D721Med (cell line): Measurements from ENCODE around the gene MEF2C.

ENCODE experiments used
- DNase-seq: peaks from one replicate; pipeline ENCODE4 v3.0.0; 2011; ENCODE audit warnings: low spot score; ENCODE audit not compliant: insufficient read length
- FAIRE-seq: peaks from 2 replicates; lab custom pipeline; 2011; peaks lifted over from hg19 to GRCh38; lab: Jason Lieb, UNC
- TF ChIP-seq, protein P1 (sequence below): IDR thresholded peaks from 2 replicates; pipeline ENCODE4 v1.5.1; 2012; ENCODE audit warnings: mild to moderate bottlenecking, control low read depth; ENCODE audit not compliant: insufficient read depth; ENCODE audit errors: missing control alignments

Gene MEF2C

DNA sequence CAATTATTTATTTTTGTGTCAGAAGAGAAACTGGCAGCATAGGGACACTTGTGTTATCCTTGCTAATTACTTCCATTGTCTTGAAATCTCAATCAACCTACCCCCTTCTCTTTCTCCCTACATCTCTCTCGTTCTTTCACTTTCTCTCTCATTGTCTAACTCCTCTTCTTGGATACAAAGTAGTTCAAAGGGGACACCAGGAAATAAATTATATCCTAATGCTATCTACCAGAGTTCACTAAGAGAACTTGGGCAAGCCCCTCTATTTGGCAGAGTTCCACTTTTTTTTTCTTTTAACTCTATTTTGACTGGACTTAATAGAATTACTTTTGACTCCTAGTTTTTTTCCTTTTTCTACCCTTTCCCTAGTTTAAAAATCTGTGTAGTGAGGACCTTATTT is 102.2 kb downstream of the MEF2C start:
- TF ChIP-seq, protein P1, sequence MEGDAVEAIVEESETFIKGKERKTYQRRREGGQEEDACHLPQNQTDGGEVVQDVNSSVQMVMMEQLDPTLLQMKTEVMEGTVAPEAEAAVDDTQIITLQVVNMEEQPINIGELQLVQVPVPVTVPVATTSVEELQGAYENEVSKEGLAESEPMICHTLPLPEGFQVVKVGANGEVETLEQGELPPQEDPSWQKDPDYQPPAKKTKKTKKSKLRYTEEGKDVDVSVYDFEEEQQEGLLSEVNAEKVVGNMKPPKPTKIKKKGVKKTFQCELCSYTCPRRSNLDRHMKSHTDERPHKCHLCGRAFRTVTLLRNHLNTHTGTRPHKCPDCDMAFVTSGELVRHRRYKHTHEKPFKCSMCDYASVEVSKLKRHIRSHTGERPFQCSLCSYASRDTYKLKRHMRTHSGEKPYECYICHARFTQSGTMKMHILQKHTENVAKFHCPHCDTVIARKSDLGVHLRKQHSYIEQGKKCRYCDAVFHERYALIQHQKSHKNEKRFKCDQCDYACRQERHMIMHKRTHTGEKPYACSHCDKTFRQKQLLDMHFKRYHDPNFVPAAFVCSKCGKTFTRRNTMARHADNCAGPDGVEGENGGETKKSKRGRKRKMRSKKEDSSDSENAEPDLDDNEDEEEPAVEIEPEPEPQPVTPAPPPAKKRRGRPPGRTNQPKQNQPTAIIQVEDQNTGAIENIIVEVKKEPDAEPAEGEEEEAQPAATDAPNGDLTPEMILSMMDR = no peak
- DNase-seq (no peak), FAIRE-seq (no peak)

DNA sequence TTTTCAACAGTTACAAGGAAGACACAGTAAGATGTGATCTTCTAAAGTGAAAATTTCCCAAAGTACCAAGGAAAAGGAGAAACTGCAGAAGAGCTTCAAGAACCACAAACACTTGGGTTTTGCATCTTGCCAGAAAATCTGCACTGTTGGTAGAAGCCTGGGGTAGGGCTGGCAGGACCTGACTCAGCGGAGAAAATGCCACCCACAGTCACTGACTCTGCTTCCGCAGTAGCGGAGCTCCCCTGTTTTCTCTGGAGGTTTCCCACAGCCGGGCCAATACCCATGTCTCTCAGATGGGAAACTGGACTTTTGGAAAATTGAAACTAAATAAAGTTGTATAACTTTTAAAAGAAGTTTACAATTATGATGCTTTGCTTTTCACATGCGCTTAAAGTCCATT is 104.2 kb downstream of the MEF2C start:
- TF ChIP-seq, protein P1 = no peak
- FAIRE-seq = no peak
- DNase-seq = no peak

DNA sequence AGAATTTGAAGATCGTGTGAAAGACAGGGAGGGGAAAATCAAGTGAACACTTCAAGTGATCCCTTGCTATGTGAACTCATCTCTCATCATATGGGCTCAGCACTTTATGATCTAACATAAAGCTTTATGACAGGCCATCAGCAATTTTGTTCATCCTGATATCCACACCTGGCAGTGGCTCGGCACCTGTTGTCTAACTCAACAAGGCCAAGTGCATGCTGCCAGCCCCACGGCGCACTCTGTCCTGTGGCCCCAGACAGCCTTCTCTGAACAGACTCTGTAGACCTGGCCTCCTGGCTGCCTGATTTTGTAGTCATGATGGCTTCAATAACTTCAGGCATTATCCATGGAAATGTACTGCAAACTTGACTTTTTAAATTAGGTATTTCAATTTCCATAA is 106.3 kb downstream of the MEF2C start:
- FAIRE-seq (no peak), DNase-seq (no peak)
- TF ChIP-seq, protein P1 = no peak

DNA sequence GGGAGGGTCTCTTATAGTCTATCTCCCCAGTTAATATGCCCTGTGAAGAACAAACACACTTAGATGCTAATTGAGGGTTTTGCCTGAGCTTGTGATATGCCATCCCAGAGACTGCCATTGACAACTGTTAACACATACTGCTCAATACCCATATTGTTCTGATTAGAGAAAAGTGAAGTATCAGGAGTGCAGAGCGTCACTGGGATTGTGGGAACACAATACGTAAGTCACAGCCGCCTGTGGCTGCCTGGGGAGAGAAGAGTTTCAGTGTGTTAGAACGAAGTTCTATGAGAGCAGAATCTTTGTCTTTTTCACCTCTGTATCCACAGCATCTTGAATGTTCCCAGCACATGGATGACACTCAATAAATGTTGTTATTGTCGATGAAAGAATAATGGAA is 110.2 kb downstream of the MEF2C start:
- no peak for FAIRE-seq
- no peak for DNase-seq

DNA sequence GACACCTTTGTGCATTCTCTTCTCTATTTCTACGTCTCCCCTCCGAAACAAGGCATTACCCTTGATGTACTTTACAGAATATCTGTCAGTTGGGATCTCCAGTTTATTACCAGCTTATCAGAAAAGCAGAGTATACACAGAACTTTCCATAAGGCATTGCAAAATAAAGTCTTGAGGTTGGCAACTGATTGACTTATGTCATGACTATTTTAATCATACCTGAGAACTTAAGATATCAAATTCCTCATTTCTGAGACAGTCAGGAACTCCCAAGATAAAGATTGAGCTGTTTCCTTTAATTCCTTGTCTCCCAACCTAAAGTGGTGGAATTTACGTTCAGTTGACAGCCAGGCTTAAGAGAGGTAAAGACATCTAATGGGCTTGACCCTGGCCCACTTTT is 110.9 kb downstream of the MEF2C start:
- DNase-seq (no peak), FAIRE-seq (no peak)

More for the DNA sequence above, 110.2 kb downstream of the MEF2C start:
- TF ChIP-seq, protein P1 = no peak

DNA sequence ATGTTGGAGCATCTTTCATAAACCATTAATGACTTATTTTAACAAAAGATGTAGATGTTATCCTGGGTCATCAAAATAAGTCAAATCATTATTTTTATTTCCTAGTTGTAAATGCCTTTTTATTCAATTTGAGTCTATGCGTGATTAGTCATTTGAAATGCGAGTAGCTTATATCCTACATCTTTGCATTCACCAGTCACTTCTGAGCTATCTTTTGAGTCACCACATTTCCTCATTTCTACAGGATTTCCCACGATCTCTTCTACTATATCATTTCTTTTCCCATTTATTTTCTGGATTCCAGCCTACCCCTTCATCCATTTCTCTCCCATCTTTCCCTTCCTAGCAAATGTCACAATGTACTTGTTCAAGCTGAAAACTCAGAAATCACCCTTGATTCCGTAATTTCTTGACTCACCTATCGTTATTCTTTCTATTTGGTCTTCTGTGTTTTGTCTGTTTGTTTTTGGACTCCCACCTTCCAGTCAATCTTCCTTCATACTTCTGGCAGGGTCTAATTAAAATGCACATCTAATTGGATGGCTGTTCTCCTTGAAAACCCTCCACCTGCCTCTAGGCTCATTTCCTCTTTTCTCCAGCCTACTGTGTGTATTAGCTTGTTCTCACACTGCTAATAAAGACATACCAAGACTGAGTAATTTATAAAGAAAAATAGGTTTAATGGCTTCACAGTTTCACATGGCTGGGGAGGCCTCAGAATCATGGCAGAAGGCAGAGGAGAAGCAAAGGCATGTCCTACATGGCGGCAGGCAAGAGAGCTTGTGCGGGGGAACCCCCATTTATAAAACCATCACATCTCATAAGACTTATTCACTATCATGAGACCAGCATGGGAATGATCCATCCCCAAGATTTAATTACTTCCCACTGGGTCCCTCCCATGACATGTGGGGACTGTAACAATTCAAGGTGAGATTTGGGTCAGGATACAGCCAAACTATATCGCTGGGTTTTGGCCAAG is 112.4 kb downstream of the MEF2C start:
- DNase-seq (no peak), FAIRE-seq (no peak)
- TF ChIP-seq, protein P1 = no peak

More for the DNA sequence above, 110.9 kb downstream of the MEF2C start:
- TF ChIP-seq, protein P1 = no peak

DNA sequence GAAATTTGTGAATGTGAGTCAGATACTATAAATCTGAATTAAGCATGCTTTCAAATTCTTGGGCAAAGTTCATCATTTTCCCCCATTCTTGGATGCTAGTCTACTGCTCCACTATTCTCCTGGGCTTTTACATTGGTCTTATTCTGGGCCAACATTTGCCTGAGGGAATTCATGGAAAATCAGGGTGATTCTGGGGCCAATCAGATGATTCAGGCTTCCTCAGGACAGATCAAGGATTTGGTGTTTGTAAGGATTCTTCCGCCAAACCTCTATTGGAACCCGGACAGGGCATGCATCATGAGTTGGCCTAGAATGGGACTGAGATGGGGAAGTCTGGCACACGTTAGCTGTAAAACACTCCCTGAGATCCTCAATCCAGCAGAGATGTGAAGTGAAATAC is 113.8 kb downstream of the MEF2C start:
- DNase-seq (no peak), FAIRE-seq (no peak)
- TF ChIP-seq, protein P1 = no peak
